Measurements from ENCODE around the gene MUTYH. TPM values are rescaled to one million over a fixed set of nuclear protein-coding genes. Genes with fewer than 3 reads are reported as not detected.

MUTYH gene
- total RNA-seq, 4 donors from 2014 or later, result 12.6 to 49.2 (median 26.3) TPM

DNA sequence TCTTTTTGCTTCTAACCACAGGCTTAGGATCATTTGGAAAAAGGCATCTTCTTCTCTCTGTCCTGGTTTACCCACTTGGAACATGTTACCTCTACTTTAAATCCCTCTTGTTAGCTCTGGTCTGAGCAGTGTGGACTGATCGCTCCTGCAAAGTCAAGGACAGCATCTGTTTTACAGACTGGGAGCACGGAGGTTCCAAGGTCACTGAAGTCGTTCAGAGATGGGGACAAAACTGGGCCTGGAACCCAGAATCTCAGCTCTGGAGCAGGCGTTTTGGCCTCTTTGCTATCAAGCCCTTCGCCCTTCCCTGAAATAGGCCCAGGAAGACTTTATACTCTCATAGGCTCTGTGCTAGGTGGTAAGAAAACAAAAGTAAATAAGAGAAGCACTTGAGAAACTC, 11.3 kb upstream of the MUTYH start:
- H3K27ac ChIP-seq, result no peak overlapping the region
- no peak for DNase-seq
- no peaks in the 10 kb centered on the region for H3K36me3 ChIP-seq
- intact Hi-C loops (cut with DNase I; ENCODE audit: low total_unique reads), result loop anchor here (10.0 kb wide), 1 partner anchor 213 kb away; no protein-coding TSS in a partner anchor
- no peaks in the 10 kb centered on the region for H3K9me3 ChIP-seq
- no peak overlapping the region for H3K4me3 ChIP-seq
- TF ChIP-seq, protein P1, sequence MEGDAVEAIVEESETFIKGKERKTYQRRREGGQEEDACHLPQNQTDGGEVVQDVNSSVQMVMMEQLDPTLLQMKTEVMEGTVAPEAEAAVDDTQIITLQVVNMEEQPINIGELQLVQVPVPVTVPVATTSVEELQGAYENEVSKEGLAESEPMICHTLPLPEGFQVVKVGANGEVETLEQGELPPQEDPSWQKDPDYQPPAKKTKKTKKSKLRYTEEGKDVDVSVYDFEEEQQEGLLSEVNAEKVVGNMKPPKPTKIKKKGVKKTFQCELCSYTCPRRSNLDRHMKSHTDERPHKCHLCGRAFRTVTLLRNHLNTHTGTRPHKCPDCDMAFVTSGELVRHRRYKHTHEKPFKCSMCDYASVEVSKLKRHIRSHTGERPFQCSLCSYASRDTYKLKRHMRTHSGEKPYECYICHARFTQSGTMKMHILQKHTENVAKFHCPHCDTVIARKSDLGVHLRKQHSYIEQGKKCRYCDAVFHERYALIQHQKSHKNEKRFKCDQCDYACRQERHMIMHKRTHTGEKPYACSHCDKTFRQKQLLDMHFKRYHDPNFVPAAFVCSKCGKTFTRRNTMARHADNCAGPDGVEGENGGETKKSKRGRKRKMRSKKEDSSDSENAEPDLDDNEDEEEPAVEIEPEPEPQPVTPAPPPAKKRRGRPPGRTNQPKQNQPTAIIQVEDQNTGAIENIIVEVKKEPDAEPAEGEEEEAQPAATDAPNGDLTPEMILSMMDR (IDR thresholded peaks at IDR 0.05), result no peak
- no peak for TF ChIP-seq POLR2A (IDR thresholded peaks at IDR 0.05)
- no peaks in the 10 kb centered on the region for H3K27me3 ChIP-seq
- no peaks in the 10 kb centered on the region for H3K4me1 ChIP-seq

DNA sequence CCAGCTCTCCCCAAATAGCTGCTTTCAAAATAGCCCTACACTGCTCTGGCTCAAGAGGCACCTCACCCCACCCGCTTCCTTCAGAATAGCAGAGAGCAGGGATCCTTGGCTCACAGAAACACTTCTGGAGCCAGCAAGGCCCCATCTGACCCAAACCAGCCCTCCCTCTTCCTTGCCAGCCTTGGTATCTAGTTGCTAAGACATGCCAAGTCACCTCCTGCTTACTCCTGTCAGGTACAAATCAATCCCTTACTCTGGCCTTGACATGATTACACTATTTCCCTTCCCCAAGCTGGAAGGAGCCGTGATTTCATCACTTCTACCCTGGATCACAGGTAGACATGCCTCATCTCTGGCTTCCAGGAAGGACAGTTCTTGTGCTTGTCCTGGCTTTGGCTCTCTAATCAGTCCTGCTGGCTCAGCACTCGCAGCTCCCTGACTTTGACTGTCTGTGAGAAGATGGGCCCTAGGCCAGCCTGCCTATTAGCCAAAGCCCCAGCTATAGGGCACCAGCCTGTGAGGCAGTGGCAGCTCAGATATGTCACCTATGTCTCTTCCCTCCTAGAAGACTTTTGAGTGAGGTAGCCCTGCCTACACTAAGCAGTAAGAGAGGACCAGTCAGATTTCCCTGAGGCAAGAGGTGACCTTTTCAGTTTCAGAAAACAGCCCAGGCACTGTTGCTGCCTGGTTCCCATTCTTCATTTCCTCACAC, 8.9 kb upstream of the MUTYH start:
- no peaks in the 10 kb centered on the region for H3K4me1 ChIP-seq
- H3K27ac ChIP-seq, result peak overlapping the region; percentile 59 to 78
- intact Hi-C loops (cut with DNase I; ENCODE audit: low total_unique reads), result loop anchor here (10.0 kb wide), 1 partner anchor 146 kb away; the partner anchor contains the start of gene TESK2
- no peaks in the 10 kb centered on the region for H3K27me3 ChIP-seq
- H3K4me3 ChIP-seq, result no peak overlapping the region
- no peaks in the 10 kb centered on the region for H3K9me3 ChIP-seq
- no peak for DNase-seq
- no peak for TF ChIP-seq POLR2A (IDR thresholded peaks at IDR 0.05)
- TF ChIP-seq, protein P1 (IDR thresholded peaks at IDR 0.05), result no peak
- H3K36me3 ChIP-seq, result no peaks in the 10 kb centered on the region

DNA sequence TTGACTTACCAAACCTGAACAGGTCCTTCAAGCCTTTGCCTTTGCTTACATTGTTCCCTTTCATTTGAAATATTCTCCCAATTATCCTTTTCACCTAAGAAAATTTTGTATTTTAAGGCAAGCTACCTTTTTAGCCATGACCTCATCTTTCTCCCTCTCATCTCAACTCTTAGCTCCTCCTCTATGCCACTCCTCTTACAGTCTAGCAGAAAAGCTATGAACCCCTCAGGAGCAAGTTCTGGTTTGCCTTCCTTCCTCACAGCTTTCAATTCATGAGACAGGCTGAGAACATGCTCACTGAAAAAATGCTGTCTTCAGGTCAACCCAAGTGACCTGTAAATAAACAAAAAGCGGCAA, 8.3 kb upstream of the MUTYH start:
- Histone ChIP-seq H3K9me3 (no peaks in the 10 kb centered on the region), H3K4me1 (no peaks in the 10 kb centered on the region), H3K27me3 (no peaks in the 10 kb centered on the region), H3K4me3 (no peak overlapping the region), H3K36me3 (no peaks in the 10 kb centered on the region), H3K27ac (peak overlapping the region; percentile 59 to 78)
- no peak for DNase-seq
- TF ChIP-seq, protein P1 (IDR thresholded peaks at IDR 0.05), result no peak
- TF ChIP-seq POLR2A (IDR thresholded peaks at IDR 0.05), result no peak
- intact Hi-C loops (cut with DNase I; ENCODE audit: low total_unique reads), result loop anchor here (10.0 kb wide), 1 partner anchor 146 kb away; the partner anchor contains the start of gene TESK2

DNA sequence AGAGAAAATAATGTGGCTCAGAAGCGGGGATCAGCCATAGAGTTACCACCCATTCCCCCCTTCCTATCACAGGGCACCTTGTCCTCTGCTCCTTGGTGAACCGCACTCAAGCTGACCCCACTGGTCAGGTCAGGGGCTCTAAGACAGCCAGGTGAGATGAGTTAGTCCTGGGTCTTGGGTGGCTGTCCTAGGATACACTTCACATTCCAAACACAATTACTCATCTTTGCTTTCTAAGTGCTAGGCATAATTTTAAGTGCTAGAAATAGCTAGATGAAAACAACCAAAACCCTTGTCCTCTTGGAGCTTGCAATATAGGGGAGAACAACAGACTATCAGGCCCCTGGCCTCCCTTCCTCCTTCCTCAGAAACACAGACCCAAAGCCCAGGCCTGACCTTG, 7.8 kb upstream of the MUTYH start:
- no peak for DNase-seq
- intact Hi-C loops (cut with DNase I; ENCODE audit: low total_unique reads), result loop anchor here (10.0 kb wide), 1 partner anchor 147 kb away; the partner anchor contains the start of gene TESK2
- Histone ChIP-seq H3K36me3 (no peaks in the 10 kb centered on the region), H3K4me1 (no peaks in the 10 kb centered on the region), H3K9me3 (no peaks in the 10 kb centered on the region), H3K27me3 (no peaks in the 10 kb centered on the region), H3K4me3 (no peak overlapping the region), H3K27ac (peak overlapping the region; percentile 59 to 78)
- TF ChIP-seq POLR2A (IDR thresholded peaks at IDR 0.05), result no peak
- TF ChIP-seq, protein P1 (IDR thresholded peaks at IDR 0.05), result no peak

DNA sequence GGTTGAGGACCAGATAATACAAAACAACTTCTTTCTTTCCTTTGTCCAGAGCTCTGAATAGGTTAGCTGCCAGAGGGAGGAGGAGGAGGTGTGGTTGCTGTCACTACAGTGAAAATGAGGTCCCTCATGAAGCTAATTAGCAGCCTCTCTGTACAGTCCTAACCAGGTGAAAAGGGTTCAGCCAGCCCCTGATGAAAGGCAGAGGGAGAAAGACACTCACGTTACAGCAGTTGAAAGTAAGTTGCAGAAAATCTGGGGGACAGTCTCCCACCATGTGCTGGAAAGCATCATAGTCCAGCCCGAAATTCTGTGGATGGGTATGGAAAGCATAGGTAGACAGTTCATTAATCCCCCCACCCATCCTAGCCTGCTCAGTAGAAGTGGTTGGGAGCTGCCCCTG, 6.2 kb upstream of the MUTYH start:
- Histone ChIP-seq H3K4me1 (peaks cover 0 to under 1% of the 10 kb centered on the region in 2 donors), H3K4me3 (no peak overlapping the region), H3K9me3 (no peaks in the 10 kb centered on the region), H3K36me3 (no peaks in the 10 kb centered on the region), H3K27me3 (no peaks in the 10 kb centered on the region), H3K27ac (no peak overlapping the region)
- DNase-seq, result no peak
- intact Hi-C loops (cut with DNase I; ENCODE audit: low total_unique reads), result loop anchor here (10.0 kb wide), 1 partner anchor 148 kb away; the partner anchor contains the start of gene TESK2
- no peak for TF ChIP-seq POLR2A (IDR thresholded peaks at IDR 0.05)
- TF ChIP-seq, protein P1 (IDR thresholded peaks at IDR 0.05), result no peak

Data from uterus (tissue), 4 donors.